Epithelial cell of proximal tubule (primary cell): ENCODE data around the gene CDHR5. TPM values are rescaled to one million over a fixed set of nuclear protein-coding genes. Genes with fewer than 3 reads are reported as not detected.

Experiments
- DNase-seq: peaks from one replicate; pipeline ENCODE4 v3.0.0-alpha.2; 2011; ENCODE audit warnings: low read depth
- H3K4me3 ChIP-seq: 2 replicates; pipeline ENCODE4 v1.5.1; 2011; ENCODE audit warnings: low read depth, mild to moderate bottlenecking, low read length
- total RNA-seq: library from RNA; depleted of rRNA; stranded (reverse); fragments of >200 nt; gene quantifications from 2 replicates; pipeline ENCODE4 v1.2.3, GENCODE V29; 2015
- TF ChIP-seq, protein P1 (sequence below): conservative IDR thresholded peaks from 2 replicates; pipeline ENCODE4 v1.5.1; 2012; ENCODE audit warnings: low read depth, mild to moderate bottlenecking, low read length

The CDHR5 gene
- total RNA-seq, 1 donor from 2014 or later = not detected

DNA sequence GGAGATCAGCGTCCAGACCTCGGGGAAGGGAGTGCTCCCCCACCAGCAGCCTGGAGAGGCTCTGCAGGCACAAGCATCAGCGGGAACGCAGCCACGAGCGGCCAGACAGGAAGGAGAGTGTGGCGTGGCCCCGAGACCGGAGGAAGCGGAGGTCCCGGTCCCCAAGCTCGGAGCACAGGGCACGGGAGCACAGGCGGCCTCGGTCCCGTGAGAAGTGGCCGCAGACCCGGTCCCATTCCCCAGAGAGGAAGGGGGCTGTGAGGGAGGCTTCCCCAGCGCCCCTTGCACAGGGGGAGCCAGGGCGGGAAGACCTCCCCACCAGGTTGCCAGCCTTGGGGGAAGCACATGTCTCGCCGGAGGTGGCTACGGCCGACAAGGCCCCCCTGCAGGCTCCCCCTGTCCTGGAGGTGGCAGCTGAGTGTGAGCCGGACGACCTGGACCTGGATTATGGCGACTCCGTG is 15.9 kb downstream of the CDHR5 start:
- TF ChIP-seq, protein P1, sequence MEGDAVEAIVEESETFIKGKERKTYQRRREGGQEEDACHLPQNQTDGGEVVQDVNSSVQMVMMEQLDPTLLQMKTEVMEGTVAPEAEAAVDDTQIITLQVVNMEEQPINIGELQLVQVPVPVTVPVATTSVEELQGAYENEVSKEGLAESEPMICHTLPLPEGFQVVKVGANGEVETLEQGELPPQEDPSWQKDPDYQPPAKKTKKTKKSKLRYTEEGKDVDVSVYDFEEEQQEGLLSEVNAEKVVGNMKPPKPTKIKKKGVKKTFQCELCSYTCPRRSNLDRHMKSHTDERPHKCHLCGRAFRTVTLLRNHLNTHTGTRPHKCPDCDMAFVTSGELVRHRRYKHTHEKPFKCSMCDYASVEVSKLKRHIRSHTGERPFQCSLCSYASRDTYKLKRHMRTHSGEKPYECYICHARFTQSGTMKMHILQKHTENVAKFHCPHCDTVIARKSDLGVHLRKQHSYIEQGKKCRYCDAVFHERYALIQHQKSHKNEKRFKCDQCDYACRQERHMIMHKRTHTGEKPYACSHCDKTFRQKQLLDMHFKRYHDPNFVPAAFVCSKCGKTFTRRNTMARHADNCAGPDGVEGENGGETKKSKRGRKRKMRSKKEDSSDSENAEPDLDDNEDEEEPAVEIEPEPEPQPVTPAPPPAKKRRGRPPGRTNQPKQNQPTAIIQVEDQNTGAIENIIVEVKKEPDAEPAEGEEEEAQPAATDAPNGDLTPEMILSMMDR = no peak
- no peak overlapping the region for H3K4me3 ChIP-seq
- no peak for DNase-seq

DNA sequence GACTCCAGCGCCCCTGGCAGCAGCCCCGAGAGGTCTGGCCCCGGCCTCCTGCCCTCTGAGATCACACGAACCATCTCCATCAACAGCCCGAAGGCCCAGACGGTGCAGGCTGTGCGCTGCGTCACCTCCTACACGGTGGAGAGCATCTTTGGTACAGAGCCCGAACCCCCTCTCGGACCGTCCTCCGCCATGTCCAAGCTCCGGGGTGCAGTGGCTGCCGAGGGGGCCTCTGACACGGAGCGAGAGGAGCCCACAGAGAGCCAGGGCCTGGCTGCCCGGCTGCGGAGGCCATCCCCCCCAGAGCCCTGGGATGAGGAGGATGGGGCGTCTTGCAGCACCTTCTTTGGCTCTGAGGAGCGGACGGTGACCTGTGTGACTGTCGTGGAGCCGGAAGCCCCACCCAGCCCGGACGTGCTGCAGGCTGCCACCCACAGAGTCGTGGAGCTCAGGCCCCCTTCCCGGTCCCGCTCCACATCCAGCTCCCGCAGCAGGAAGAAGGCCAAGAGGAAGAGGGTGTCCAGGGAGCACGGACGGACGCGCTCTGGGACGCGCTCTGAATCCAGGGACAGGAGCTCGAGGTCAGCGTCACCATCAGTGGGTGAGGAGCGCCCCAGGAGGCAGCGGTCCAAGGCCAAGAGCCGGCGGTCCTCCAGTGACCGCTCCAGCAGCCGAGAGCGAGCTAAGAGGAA is 16.6 kb downstream of the CDHR5 start:
- no peak for DNase-seq
- TF ChIP-seq, protein P1 = no peak

DNA sequence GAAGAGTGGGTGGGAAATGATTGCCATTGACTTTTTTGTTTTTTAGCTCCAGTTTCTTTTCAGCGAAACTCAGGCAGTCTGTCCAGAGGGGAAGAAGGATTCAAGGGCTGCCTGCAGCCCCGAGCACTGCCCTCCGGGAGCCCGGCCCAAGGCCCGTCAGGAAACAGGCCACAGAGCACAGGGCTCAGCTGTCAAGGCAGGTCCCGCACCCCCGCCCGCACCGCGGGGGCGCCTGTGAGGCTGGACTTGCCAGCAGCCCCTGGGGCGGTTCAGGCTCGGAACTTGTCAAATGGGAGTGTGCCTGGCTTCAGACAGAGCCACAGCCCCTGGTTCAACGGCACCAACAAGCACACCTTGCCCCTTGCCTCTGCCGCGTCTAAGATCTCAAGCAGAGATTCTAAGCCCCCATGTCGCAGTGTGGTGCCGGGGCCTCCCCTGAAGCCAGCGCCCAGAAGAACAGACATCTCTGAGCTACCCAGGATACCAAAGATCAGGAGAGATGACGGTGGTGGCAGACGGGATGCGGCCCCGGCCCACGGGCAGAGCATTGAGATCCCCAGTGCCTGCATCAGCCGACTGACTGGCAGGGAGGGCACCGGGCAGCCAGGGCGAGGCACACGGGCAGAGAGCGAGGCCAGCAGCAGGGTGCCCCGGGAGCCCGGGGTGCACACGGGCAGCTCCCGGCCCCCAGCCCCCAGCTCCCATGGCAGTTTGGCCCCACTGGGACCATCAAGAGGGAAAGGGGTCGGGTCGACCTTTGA is 17.6 kb downstream of the CDHR5 start:
- DNase-seq = no peak
- H3K4me3 ChIP-seq = no peak overlapping the region
- TF ChIP-seq, protein P1 = no peak

More for the DNA sequence above, 16.6 kb downstream of the CDHR5 start:
- H3K4me3 ChIP-seq = no peak overlapping the region

DNA sequence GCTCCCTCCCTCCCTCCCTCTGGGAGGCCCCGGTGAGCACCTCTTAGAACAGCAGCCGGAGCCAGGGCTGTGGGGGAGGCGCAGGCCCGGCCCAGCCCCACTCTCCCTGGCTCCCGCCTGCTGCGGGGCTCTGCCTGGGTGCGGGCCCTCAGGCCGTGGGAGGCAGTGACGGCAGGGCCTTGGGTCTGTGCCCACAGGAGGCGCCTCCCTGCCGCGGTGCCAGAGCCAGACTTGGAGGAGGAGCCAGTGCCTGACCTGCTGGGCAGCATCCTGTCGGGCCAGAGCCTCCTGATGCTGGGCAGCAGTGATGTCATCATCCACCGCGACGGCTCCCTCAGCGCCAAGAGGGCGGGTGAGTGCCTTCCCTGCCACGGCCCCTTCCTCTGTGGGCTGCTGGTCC is 18.5 kb downstream of the CDHR5 start:
- H3K4me3 ChIP-seq = no peak overlapping the region
- TF ChIP-seq, protein P1 = no peak
- DNase-seq = no peak

DNA sequence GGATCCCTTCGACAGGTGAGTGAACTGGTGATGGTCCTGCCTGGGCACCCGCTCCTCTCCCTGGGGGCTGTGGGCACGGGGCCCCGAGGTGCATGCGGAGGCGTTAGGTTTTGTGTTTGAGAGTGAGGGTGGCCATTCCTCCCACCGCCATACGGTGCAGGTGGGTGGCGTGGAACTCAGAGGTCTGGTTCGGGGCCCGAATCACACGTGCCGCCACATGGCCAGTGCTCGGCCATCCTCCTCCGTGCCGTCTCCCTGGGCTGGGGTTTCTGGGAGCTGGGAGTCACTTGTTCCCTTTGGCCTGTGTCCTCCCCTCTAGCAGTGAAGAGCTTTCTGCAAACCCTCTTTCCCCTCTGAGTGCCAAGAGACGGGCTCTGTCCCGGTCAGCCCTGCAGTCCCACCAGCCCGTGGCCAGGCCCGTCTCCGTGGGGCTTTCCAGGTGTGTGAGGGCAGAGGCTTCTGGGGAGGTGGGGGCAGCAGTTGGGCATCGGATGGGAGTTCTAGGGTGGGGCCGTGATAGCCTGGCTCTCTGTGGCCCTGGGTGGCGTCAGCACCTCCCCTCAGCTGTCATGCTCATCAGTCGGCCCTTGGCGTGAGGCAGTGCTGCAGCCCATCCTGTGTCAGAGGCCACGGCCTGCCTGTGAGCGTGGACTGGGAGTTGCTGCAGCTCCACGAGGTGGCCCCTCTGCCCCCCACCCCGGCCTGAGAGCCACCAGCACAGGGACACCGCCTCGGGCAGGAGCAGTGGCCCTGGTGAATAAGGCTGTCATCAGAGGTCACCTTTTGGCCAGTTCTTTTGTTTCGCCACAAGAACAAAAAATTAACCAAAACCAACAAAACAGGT is 19.2 kb downstream of the CDHR5 start:
- no peak overlapping the region for H3K4me3 ChIP-seq
- no peak for DNase-seq
- TF ChIP-seq, protein P1 = no peak

DNA sequence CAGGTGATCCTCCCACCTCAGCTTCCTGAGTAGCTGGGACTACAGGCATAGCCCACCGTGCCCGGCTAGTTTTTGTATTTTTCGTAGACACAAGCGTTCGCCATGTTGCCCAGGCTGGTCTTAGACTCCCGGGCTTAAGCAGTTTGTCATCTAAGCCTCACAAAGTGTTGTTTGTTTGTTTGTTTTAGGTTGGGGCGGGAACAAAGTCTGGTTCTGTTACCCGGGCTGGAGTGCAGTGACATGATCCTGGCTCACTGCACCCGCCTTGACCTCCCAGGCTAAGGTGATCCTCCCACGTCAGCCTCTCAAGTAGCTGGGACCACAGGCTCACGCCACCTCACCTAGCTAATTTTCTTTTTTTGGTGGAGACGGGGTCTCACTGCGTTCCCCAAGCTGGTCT is 21.6 kb downstream of the CDHR5 start:
- TF ChIP-seq, protein P1 = no peak
- no peak for DNase-seq
- no peak overlapping the region for H3K4me3 ChIP-seq
